ENCODE measurements around the gene CDKN2A.
"Not testable (repeated sequence)": the region's sequence is repeated elsewhere in the genome, so short reads cannot be mapped to it uniquely, and the experiment has no call there.

CDKN2A gene

DNA sequence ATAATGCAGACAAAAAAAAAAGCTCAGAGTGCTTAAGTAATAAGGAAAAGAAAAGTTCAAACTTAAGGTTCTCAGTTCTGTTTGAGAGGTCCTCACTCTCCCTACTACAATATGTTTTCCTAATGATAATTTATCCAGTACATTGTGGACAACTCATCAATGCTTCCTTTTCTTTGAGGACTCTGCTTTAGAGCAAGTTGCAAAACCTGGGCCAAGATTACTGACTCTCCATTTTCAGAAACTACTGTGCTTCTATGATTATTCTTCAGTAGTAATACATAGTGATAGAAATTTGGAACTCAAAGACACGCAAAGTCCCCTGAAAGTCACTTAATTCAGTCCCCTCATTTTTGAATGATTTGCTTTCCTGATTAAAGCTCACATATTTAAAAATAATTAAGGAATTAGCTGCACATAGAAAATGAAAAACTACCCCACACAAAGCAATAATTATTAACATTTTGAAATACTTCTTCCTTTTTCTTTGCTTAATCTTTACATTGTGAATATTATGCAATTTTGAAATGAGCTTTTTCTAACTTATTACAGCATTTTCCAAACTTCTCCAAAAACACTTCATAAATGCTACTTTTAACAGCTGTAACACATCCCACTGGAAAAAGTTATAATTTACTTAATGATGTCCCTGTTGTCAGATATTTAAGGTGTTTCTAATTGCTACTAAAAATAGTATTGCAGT lies 11.2 kb downstream of the CDKN2A start:
- DNase-seq (ENCODE audit: extremely low read depth in 1 of 2, low read depth in 1 of 2), result no peak

DNA sequence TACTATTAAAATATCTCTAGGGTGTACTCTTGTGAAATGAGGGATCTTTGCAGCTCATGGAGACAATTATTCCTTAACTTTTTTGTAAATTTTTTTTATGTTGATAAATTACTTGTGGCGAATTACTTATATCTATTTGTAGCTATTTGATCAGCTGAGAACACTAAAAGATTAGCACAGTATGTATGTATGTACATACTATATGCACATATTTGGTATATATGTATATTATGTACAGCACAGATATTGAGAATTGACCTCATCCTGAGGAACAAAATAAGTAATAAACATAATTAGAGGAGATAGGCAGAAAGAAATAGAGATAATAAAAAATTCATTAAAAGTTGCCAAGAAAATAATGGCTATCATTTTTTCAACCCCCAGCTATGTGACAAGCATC lies 11.8 kb downstream of the CDKN2A start:
- no peak for DNase-seq (ENCODE audit: extremely low read depth in 1 of 2, low read depth in 1 of 2)

DNA sequence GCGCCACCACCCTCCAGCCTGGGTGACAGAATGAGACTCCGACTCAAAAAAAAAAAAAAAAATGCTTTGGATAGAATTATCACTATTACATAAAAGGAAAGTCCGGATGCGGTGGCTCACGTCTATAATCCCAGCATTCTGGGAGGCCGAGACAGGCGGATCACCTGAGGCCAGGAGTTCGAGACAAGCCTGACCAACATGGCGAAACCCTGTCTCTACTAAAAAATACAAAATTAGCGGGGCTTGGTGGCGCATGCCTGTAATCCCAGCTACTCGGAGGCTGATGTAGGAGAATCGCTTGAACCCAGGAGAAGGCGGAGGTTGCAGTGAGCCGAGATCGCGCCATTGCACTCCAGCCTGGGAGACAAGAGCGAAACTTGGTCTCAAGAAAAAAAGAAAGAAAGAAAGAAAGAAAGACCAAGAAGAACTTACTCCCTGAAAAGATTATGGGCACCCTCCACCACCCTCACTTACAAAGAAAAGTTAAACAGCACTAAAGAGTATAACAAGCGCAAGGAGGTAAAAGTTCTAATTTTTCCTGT lies 17.8 kb downstream of the CDKN2A start:
- no peak for DNase-seq (ENCODE audit: extremely low read depth in 1 of 2, low read depth in 1 of 2)

DNA sequence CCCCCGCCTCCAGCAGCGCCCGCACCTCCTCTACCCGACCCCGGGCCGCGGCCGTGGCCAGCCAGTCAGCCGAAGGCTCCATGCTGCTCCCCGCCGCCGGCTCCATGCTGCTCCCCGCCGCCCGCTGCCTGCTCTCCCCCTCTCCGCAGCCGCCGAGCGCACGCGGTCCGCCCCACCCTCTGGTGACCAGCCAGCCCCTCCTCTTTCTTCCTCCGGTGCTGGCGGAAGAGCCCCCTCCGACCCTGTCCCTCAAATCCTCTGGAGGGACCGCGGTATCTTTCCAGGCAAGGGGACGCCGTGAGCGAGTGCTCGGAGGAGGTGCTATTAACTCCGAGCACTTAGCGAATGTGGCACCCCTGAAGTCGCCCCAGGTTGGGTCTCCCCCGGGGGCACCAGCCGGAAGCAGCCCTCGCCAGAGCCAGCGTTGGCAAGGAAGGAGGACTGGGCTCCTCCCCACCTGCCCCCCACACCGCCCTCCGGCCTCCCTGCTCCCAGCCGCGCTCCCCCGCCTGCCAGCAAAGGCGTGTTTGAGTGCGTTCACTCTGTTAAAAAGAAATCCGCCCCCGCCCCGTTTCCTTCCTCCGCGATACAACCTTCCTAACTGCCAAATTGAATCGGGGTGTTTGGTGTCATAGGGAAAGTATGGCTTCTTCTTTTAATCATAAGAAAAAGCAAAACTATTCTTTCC lies 19.3 kb downstream of the CDKN2A start:
- DNase-seq (ENCODE audit: extremely low read depth in 1 of 2, low read depth in 1 of 2), result no peak

DNA sequence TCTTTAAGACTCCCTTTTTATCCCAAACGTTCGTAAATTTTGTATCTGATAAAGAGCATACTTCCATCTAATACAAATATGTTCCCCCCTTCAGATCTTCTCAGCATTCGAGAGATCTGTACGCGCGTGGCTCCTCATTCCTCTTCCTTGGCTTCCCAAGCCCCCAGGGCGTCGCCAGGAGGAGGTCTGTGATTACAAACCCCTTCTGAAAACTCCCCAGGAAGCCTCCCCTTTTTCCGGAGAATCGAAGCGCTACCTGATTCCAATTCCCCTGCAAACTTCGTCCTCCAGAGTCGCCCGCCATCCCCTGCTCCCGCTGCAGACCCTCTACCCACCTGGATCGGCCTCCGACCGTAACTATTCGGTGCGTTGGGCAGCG lies 19.9 kb downstream of the CDKN2A start:
- no peak for DNase-seq (ENCODE audit: extremely low read depth in 1 of 2, low read depth in 1 of 2)

DNA sequence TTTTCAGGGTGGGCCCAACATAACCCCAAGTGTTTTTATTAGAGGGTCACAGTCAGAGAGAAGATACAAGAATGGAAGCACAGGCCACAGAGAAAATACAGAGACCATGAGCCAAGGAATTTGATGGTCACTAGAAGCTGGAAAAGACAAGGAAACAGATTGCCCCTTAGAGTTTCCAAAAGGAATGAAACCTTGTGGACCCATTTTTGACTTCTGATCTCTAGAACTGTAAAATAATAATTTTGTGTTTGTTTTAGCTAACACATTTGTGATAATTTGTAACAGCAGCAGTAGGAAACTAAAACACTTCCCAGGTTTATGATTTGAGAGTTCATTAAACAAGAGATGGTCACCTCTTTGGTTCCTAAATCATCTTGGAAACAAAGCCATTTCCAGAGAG lies 21.8 kb downstream of the CDKN2A start:
- DNase-seq (ENCODE audit: extremely low read depth in 1 of 2, low read depth in 1 of 2), result no peak

DNA sequence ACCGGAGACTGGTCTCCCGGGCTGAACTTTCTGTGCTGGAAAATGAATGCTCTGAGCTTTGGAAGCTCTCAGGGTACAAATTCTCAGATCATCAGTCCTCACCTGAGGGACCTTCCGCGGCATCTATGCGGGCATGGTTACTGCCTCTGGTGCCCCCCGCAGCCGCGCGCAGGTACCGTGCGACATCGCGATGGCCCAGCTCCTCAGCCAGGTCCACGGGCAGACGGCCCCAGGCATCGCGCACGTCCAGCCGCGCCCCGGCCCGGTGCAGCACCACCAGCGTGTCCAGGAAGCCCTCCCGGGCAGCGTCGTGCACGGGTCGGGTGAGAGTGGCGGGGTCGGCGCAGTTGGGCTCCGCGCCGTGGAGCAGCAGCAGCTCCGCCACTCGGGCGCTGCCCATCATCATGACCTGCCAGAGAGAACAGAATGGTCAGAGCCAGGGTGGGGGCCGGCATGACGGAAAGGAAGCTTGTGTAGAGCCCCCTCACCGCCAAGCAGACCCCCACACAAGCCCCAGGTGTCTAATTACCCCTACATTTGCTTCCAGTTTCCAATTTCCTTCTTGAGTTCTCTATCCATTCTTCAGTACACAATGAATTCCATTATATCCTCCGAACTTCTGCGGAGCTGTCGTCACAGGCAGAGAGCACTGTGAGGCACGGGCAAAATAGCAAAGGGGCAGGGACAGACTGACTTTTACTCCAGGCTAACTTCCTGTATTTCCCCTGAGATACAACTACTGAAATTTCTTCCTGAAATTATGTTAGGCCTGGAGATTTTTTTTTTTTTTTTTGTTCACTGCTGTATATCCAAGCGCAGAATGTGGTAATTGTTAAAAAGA lies 23.2 kb downstream of the CDKN2A start:
- DNase-seq (ENCODE audit: extremely low read depth in 1 of 2, low read depth in 1 of 2), result no peak

DNA sequence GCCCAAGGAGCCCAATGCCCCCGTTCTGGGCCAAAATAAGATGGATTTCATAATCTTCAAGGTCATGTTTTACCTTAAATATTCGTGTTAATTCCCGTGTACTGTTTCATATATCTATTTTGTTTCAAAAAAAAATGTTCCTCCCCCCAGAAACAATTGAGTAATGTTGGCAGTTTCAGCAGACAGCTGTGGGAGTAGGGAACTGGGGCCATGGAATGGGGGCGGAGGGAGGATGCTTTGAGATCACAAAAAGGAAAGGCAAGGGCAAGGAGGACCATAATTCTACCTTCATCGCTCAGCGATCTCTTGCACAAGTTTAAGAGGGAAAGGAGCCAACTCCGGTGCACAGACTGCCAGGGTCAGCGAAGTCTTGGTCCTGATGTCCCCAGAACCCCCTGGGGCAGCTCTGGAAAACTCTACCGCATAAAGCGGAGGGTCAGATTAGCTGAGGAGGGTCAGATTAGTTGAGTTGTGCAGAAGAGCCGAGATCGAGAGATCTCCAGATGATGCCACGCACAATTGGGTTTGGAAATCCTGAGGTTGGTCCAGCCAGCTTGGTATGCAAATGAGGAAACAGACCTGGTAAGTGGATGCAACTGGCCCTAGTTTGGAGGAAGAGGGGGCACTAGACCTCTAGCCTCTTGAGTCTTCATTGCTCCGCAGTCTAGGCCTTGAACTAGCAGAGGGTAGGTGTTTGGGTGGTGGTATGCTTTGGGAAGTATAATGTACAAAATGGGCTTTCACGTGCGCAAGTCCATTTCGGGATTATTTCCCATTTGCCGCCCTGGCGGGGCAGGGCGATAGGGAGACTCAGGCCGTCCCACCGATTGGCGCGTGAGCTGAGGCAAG lies 24.0 kb downstream of the CDKN2A start:
- no peak for DNase-seq (ENCODE audit: extremely low read depth in 1 of 2, low read depth in 1 of 2)

DNA sequence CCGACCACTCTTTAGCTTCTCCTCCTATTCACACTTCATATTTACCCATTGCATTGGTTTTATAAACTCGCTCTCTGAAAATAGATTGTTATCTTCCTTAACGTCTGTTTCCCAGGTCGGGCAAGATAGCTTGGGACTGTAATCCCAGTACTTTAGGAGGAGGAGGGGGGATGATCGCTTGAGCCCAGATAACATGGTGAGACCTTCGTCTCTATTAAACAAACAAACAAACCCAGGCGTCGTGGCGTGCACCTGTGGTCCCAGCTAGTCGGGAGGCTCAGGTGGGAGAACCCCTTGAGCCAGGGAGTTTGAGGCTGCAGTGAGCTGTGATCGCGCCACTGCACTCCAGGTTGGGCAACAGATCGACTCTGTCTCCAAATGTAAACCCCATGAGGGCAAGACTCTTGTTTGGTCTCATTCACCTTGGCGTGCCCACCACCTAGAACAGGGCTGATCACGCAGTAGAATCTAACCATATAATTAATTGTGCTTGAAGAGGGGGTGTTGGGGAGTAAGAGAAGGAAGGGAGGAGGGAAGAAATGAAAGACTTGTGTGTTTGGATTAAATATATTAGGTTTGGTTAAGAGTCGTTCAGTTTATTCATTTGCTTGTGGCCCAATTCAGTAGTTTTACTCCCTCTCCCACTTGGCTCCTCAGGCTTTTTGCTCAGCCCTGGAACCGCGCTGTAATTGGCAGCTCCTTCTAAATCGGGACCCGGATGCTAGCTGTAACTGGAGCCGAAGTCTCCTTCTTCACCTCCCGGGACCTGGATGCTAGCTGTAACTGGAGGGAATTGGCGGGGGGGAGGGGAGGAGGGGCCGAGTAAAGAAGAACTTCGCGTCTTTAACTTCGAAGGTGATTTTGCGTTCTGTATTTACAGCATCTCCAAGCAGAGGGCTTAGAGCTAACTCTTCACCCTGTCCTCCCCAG lies 24.9 kb downstream of the CDKN2A start:
- no peak for DNase-seq (ENCODE audit: extremely low read depth in 1 of 2, low read depth in 1 of 2)

DNA sequence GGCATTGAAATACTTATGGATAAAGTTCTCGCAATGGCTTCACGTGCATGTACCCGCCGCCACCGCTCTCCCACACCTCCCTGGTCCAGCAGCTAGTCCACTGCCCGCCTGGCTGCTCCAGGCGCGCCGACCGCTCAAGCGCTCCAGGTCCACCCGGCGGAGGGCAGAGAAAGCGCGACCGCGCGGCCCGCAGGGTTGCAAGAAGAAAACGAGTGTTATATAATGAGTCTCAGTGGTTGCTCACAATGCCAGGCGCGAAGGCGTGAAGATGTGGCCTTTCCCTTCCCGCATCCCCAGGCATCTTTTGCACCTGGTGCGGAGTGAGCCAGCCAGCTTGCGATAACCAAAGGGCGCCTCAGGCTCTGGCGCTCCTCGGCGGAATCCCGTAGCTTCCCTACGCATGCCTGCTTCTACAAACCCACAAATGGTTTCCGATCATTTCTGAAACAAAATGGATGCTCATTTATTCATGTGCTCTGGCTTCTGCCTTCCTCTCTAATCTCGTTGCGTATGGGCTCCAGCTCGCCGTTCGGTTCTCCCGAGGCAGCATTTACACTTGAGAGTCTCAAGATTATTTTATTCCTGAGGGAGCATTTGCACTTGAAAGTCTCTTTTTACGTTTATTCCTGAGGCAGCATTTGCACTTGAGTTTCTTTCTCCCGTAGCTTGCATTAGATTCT lies 25.7 kb downstream of the CDKN2A start:
- no peak for DNase-seq (ENCODE audit: extremely low read depth in 1 of 2, low read depth in 1 of 2)

DNA sequence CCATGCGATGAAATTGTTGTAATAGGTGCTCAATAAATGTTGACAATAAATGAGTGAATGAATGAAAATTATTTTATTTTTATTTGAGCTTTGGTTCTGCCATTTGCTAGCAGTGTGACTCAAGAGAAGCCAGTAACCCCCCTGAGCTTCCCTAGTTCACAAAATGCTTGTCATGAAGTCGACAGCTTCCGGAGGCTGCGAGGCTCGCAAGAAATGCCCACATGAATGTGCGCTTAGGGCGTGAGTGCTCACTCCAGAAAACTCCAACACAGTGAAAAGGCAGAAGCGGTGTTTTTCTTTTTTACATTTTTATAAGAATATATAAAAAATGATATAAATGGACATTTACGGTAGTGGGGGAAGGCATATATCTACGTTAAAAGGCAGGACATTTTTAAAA lies 26.5 kb downstream of the CDKN2A start:
- no peak for DNase-seq (ENCODE audit: extremely low read depth in 1 of 2, low read depth in 1 of 2)

DNA sequence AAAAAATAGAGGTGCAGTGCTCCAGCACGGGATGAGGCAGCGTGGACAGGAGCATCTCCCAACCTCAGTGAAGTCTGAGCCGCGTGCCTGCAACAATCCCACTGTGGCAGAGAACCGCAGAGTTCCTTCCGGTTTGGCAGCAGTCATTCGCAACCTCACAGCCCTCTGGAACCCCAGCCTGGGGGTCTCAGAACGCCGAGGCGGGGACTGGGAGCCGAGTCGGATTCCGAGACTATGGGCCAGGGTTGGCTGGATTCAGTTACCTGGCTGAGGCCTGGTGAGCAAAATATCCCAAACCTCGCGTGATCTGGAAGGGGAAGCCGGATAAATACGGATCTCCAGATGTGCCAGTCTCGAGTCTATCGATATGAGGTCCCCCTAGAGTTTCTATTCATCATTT lies 27.0 kb downstream of the CDKN2A start:
- DNase-seq (ENCODE audit: extremely low read depth in 1 of 2, low read depth in 1 of 2), result no peak

DNA sequence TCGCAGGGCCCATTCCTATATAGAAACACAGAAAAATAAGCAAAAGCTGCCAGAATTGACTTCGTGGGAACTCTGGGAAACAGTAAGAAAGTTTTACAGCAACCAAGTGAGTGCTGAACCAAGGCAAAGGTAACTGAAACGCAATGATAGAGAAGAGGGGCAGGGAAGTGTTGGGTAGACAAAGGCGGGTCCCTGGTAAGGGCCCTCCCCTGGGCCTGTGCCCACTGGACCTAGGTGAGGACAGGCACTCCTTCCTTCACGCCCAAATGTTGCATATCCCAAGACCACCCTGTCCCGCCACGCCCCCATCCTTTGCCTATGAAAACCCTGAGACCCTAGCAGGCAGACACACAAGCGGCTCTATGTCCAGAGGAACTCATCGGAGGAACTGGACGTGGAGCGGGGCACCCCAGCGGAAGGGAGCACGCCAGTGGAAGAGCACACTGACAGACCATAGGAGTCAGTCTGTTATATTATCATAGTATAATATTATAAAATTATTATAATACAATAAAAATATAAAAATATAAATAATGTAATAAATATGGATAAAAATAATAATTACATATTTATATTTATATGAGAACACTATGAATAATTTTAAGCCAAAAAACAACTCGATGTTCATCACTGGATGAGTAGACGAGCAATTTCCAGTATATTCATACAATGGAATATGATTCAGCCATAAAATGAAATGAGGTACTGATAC lies 27.9 kb downstream of the CDKN2A start:
- DNase-seq (ENCODE audit: extremely low read depth in 1 of 2, low read depth in 1 of 2), result no peak

DNA sequence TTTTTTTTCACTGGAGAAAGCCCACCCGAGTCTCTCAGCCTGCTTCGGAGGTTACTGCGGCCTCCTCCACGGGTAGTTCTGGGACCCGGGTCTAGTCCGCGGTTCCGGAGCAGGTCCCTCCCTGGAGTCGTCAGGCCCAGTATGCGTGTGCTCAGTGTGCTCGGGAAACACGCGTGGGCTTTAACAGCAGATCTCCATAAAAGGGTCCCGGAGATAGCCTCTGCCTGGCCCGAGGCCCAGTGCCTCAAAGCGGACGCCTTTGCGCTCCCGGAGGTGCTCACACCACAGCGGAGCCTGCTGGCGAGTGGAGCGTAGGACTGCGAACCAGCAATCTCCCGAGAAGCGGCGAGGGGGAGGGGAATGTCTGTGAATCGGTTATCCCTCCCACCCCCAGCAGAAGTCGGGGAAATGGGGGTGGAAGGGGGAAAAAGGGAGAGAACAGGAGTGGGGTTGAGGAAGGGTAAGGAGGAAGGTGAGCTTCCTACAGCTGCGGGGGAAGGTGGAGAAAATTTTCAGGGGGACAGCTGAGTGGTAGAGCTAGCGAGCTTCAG lies 28.7 kb downstream of the CDKN2A start:
- peak in 1 of 2 donors; percentile 37 for DNase-seq (ENCODE audit: extremely low read depth in 1 of 2, low read depth in 1 of 2)

DNA sequence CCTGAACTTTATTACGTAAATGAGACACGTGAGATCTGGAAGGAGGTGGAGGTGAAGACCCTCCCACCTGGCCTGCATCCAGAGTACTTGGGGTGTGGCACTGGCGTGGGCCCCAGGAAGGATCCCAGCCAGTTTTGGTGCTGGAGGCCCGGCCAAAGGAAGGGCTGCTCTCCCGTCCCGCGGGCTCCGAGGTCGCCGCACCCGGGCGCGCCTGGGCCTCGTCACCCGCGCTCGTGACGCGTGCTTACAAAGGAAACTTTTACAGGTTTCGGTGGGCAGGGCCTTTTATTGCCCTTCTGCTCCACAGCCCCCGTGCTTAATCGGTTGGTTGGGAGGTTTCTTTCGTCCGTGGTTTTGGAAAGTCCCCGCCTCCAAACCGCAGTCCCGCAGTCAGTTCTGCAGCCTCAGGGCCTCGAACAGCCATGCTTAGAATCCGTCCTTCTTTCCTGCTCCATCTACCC lies 29.2 kb downstream of the CDKN2A start:
- peak; percentile 37 to 47 for DNase-seq (ENCODE audit: extremely low read depth in 1 of 2, low read depth in 1 of 2)

DNA sequence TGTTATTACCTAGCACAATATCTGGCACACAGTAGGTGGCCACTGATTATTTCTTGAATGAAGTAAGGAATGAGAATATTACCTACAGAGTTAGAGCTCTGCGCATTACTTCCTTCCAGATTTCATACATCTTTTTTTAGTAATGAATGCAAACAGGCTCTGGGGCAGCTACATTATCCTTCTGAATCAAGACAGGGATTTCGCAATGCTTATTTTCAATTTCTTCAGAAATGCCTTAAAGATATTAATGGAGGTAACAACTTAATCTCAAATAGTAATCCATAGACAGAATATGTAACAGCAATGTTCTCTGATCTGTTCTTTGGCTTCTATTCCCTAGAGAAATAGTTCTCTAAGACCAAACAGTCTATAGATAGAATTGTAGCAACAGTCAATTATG lies 32.6 kb downstream of the CDKN2A start:
- DNase-seq (ENCODE audit: extremely low read depth in 1 of 2, low read depth in 1 of 2), result no peak

DNA sequence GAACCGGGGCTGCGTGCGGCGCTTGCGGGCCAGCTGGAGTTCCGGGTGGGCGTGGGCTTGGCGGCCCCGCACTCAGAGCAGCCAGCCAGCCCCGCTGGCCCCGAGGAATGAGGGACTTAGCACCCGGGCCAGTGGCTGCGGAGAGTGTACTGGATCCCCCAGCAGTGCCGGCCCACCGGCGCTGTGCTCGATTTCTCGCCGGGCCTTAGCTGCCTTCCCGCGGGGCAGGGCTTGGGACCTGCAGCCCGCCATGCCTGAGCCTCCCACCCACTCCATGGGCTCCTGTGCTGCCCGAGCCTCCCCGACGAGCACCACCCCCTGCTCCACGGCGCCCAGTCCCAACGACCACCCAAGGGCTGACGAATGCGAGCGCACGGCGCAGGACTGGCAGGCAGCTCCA lies 34.9 kb downstream of the CDKN2A start:
- DNase-seq (ENCODE audit: extremely low read depth in 1 of 2, low read depth in 1 of 2), result not testable (repeated sequence)

DNA sequence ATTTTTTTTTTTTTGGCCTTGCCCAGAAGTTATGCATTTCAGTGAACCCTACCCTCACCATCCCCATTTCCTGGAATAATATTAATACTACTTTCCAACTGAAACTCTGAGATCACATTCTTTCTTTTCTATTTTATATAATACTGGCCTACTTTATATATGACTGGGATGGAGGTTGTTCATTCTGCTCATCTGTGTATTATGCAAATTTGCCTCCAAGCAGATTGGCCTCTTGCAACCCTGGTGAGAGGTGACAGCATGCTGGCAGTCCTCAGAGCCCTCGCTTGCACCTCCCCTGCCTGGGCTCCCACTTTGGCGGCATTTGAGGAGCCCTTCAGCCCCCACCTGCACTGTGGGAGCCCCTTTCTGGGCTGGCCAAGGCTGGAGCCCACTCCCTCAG lies 35.4 kb downstream of the CDKN2A start:
- DNase-seq (ENCODE audit: extremely low read depth in 1 of 2, low read depth in 1 of 2), result no peak

Measured in stimulated activated CD8-positive, alpha-beta memory T cell treated with anti-CD3 and anti-CD28 coated beads, Interleukin-7, amount 100 ng/mL, for 48 hours (primary cell).